Stomach smooth muscle (tissue), 2 donors: ENCODE measurements around the gene ZCCHC13.
"Not testable (repeated sequence)": the region's sequence is repeated elsewhere in the genome, so short reads cannot be mapped to it uniquely, and the experiment has no call there.

ENCODE experiments used
- H3K27ac ChIP-seq: one replicate; pipeline ENCODE4 v1.7.0; 2013; ENCODE audit warnings: mild to moderate bottlenecking, low read length, inconsistent platforms
- H3K27me3 ChIP-seq, 2 donors: one replicate each; pipeline ENCODE4 v1.7.0; 2013; ENCODE audit warnings: low read length in 2 of 2; ENCODE audit not compliant: insufficient read depth in 2 of 2, control insufficient read depth in 1 of 2
- H3K36me3 ChIP-seq, 2 donors: one replicate each; pipeline ENCODE4 v1.7.0; 2013; ENCODE audit warnings: low read length in 2 of 2; ENCODE audit not compliant: control insufficient read depth in 2 of 2, insufficient read depth in 2 of 2
- H3K4me1 ChIP-seq: one replicate; pipeline ENCODE4 v1.7.0; 2013; ENCODE audit warnings: low read length; ENCODE audit not compliant: control insufficient read depth, insufficient read depth
- H3K4me3 ChIP-seq, 2 donors: one replicate each; pipeline ENCODE4 v1.7.0; 2013; ENCODE audit warnings: low read length in 2 of 2
- H3K9ac ChIP-seq, 2 donors: one replicate each; pipeline ENCODE4 v1.7.0; 2013; ENCODE audit warnings: low read length in 2 of 2, mild to moderate bottlenecking in 1 of 2
- H3K9me3 ChIP-seq, 2 donors: one replicate each; pipeline ENCODE4 v1.7.0; 2013; ENCODE audit warnings: low read length in 2 of 2; ENCODE audit not compliant: control insufficient read depth in 2 of 2
- donor health status: healthy.
- donor health status: Pancreatic carcinoma.

Gene ZCCHC13

GRCh38 chrX:74304016-74304415 is at the start of gene ZCCHC13:
ZCCHC13 (plus strand) TSS chrX:74304180; CDS start chrX:74304267, 87 bp downstream.
- Histone ChIP-seq H3K4me1 (no peaks in the 10 kb centered on the region), H3K9ac (no peak within 1 kb of the TSS), H3K27ac (no peak within 1 kb of the TSS), H3K4me3 (no peak within 1 kb of the TSS), H3K36me3 (no peaks in the 10 kb centered on the region), H3K9me3 (no peaks in the 10 kb centered on the region), H3K27me3 (no peaks in the 10 kb centered on the region)

GRCh38 chrX:74258111-74258510 is 45.9 kb upstream of the ZCCHC13 start:
- not testable (repeated sequence) for H3K9me3 ChIP-seq, H3K27me3 ChIP-seq, H3K27ac ChIP-seq, H3K9ac ChIP-seq, H3K36me3 ChIP-seq, H3K4me3 ChIP-seq, H3K4me1 ChIP-seq

GRCh38 chrX:74259885-74260491 is 44.0 kb upstream of the ZCCHC13 start:
- H3K36me3 ChIP-seq = no peaks in the 10 kb centered on the region
- no peak overlapping the region for H3K27ac ChIP-seq
- H3K27me3 ChIP-seq = no peaks in the 10 kb centered on the region
- no peak overlapping the region for H3K4me3 ChIP-seq
- H3K4me1 ChIP-seq = no peaks in the 10 kb centered on the region
- H3K9ac ChIP-seq = no peak overlapping the region
- H3K9me3 ChIP-seq = no peaks in the 10 kb centered on the region

- no peaks in the 10 kb centered on the region for H3K9me3 ChIP-seq
- H3K4me1 ChIP-seq = no peaks in the 10 kb centered on the region
- no peak overlapping the region for H3K4me3 ChIP-seq
- H3K27me3 ChIP-seq = no peaks in the 10 kb centered on the region
- H3K27ac ChIP-seq = no peak overlapping the region
- no peak overlapping the region for H3K9ac ChIP-seq
- H3K36me3 ChIP-seq = no peaks in the 10 kb centered on the region
These were observed 41.3 kb upstream of the ZCCHC13 start for GRCh38 chrX:74262452-74263209.

- no peak overlapping the region for H3K4me3 ChIP-seq
- H3K9ac ChIP-seq = no peak overlapping the region
- H3K9me3 ChIP-seq = no peaks in the 10 kb centered on the region
- H3K27ac ChIP-seq = no peak overlapping the region
- H3K27me3 ChIP-seq = peaks cover 0 to 6% of the 10 kb centered on the region in 2 donors
- H3K36me3 ChIP-seq = peaks cover 5 to 8% of the 10 kb centered on the region in 2 donors
- H3K4me1 ChIP-seq = no peaks in the 10 kb centered on the region
These were observed 33.6 kb upstream of the ZCCHC13 start for GRCh38 chrX:74270393-74270792.

GRCh38 chrX:74272230-74272629 is 31.8 kb upstream of the ZCCHC13 start:
- H3K27me3 ChIP-seq = peaks cover 0 to 6% of the 10 kb centered on the region in 2 donors
- H3K36me3 ChIP-seq = peaks cover 7 to 10% of the 10 kb centered on the region in 2 donors
- H3K9ac ChIP-seq = no peak overlapping the region
- H3K4me1 ChIP-seq = no peaks in the 10 kb centered on the region
- H3K27ac ChIP-seq = no peak overlapping the region
- H3K4me3 ChIP-seq = no peak overlapping the region
- H3K9me3 ChIP-seq = no peaks in the 10 kb centered on the region

GRCh38 chrX:74274516-74274915 is 29.5 kb upstream of the ZCCHC13 start:
- Histone ChIP-seq H3K9me3 (no peaks in the 10 kb centered on the region), H3K4me3 (no peak overlapping the region), H3K9ac (no peak overlapping the region), H3K4me1 (no peaks in the 10 kb centered on the region), H3K27me3 (peaks cover 0 to 7% of the 10 kb centered on the region in 2 donors), H3K36me3 (peaks cover 11 to 20% of the 10 kb centered on the region in 2 donors), H3K27ac (no peak overlapping the region)

GRCh38 chrX:74277320-74277719 is 26.7 kb upstream of the ZCCHC13 start:
- H3K36me3 ChIP-seq = peaks cover 21 to 34% of the 10 kb centered on the region in 2 donors
- no peaks in the 10 kb centered on the region for H3K9me3 ChIP-seq

GRCh38 chrX:74277846-74278245 is 26.1 kb upstream of the ZCCHC13 start:
- H3K27me3 ChIP-seq = peaks cover 0 to 2% of the 10 kb centered on the region in 2 donors
- H3K36me3 ChIP-seq = peaks cover 21 to 34% of the 10 kb centered on the region in 2 donors
- H3K9ac ChIP-seq = no peak overlapping the region
- H3K4me3 ChIP-seq = no peak overlapping the region
- no peaks in the 10 kb centered on the region for H3K9me3 ChIP-seq
- H3K27ac ChIP-seq = no peak overlapping the region
- no peaks in the 10 kb centered on the region for H3K4me1 ChIP-seq

More at GRCh38 chrX:74277320-74277719, 26.7 kb upstream of the ZCCHC13 start:
- H3K9ac ChIP-seq = no peak overlapping the region
- H3K27me3 ChIP-seq = peaks cover 0 to 2% of the 10 kb centered on the region in 2 donors
- H3K4me3 ChIP-seq = no peak overlapping the region
- H3K4me1 ChIP-seq = no peaks in the 10 kb centered on the region
- no peak overlapping the region for H3K27ac ChIP-seq

GRCh38 chrX:74280759-74281158 is 23.2 kb upstream of the ZCCHC13 start:
- Histone ChIP-seq H3K9ac (no peak overlapping the region), H3K9me3 (no peaks in the 10 kb centered on the region), H3K36me3 (peaks cover 16 to 25% of the 10 kb centered on the region in 2 donors), H3K4me3 (no peak overlapping the region), H3K4me1 (no peaks in the 10 kb centered on the region), H3K27ac (no peak overlapping the region), H3K27me3 (peaks cover 0 to 2% of the 10 kb centered on the region in 2 donors)

- no peaks in the 10 kb centered on the region for H3K4me1 ChIP-seq
- no peaks in the 10 kb centered on the region for H3K9me3 ChIP-seq
- H3K27me3 ChIP-seq = no peaks in the 10 kb centered on the region
- H3K27ac ChIP-seq = no peak overlapping the region
- H3K36me3 ChIP-seq = peaks cover 10 to 15% of the 10 kb centered on the region in 2 donors
- no peak overlapping the region for H3K9ac ChIP-seq
- H3K4me3 ChIP-seq = no peak overlapping the region
These were observed 19.5 kb upstream of the ZCCHC13 start for GRCh38 chrX:74284391-74284952.
